LNCAP (cell line): ENCODE results near the gene SASH1.

ENCODE experiments used
- CTCF ChIP-seq: fragments of 450-650 bp; IDR thresholded peaks from 2 replicates; pipeline ENCODE4 v1.5.1; 2017; ENCODE audit warnings: mild to moderate bottlenecking

SASH1 gene

GRCh38 chr6:148523551-148523950, 180.9 kb downstream of the SASH1 start:
- TF ChIP-seq CTCF = no peak

GRCh38 chr6:148524471-148524882, 181.8 kb downstream of the SASH1 start:
- no peak for TF ChIP-seq CTCF

DNA sequence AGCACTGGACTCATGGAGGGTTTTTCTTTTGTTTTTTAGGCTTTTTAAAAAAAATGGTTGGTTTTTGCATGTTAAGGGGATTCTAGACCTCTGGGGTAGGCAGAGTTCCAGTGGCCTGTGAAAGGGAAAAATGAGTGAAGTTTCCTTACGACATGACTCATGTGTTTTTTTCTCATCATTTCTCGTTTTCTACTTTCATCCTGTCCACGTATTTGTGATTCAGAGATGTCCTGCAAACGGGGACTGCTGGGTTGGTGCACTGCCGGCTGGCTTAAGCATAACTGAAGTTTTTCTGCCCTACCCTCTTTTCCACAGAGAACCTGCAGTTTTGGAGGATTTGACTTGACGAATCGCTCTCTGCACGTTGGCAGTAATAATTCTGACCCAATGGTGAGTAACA, 182.3 kb downstream of the SASH1 start:
- TF ChIP-seq CTCF = no peak

- no peak for TF ChIP-seq CTCF
Measured at GRCh38 chr6:148525453-148525852, 182.8 kb downstream of the SASH1 start.

DNA sequence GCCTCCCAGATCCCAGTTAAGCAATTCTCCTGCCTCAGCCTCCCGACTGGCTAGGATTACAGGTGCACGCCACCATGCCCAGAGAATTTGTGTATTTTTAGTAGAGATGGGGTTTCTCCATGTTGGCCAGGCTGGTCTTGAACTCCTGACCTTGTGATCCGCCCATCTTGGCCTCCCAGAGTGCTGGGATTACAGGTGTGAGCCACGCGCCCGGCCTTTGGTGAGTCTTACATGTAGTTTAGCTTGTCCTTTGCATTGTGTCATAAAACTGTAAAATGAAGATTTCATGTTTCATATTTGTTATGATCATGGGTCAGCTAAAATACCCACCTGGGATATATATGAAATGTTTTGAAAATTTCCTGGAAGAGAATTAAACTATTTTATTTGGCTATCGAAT, 183.5 kb downstream of the SASH1 start:
- no peak for TF ChIP-seq CTCF

GRCh38 chr6:148528292-148528691, 185.7 kb downstream of the SASH1 start:
- no peak for TF ChIP-seq CTCF

DNA sequence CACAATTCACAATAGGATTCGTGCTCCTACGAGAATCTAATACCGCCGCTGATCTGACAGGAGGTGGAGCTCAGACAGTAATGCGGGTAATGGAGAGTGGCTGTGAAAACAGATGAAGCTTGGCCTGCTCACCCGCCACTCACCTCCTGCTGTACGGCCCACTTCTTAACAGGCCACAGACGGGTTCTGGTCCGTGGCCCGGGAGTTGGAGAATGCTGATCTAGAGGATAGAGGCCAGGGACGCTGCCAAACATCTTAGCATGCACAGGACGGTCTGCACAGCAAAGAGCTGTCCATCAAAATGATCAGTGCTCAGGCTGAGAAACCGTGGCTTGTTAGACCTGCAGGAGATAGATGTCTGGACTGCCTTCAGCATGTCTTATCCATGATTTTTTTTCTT, 186.4 kb downstream of the SASH1 start:
- TF ChIP-seq CTCF = no peak

DNA sequence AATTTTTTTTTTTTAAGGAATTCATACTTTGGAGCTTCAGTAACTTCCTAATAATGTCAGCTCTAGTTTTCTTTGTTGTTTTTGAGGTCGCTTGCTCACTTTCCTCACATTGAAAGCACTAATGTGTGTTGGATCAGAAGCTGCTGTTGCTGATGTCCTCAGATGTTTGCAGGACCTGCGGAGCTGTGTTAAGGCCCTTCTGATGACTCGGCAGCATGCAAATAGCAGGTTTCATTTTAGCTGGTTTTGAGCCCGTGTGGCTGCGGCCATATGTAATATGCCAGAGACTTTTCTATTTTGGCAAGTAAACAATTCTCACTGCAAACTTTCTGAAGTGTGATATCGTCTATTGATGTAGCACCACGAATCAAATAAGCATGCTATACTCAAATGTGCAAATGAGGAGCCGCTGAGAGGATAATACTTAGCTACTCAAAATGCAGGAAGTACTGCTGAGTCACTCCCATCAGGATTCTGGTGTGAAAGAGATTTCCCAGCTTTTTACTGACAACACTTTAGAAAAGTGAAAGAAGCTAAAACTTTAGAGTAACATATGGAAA, 187.8 kb downstream of the SASH1 start:
- TF ChIP-seq CTCF = no peak
